SK-N-MC (cell line): ENCODE results near the gene MIEN1.

ENCODE experiments used
- DNase-seq: peaks from one replicate; pipeline ENCODE4 v3.0.0-alpha.2; 2011; ENCODE audit warnings: low read depth, low spot score
- H3K27ac ChIP-seq: fragments of 200-600 bp; sonication (generic); 2 replicates; pipeline ENCODE4 v1.5.1; 2016; ENCODE audit warnings: mixed run types
- H3K36me3 ChIP-seq: fragments of 200-600 bp; sonication (generic); 2 replicates; pipeline ENCODE4 v1.6.1; 2017; ENCODE audit warnings: antibody characterized with exemption, low read length, mixed read lengths; ENCODE audit not compliant: insufficient read depth
- H3K4me3 ChIP-seq: fragments of 200-600 bp; sonication (generic); 2 replicates; pipeline ENCODE4 v1.5.1; 2016
- H3K9ac ChIP-seq: fragments of 200-600 bp; sonication (generic); 2 replicates; pipeline ENCODE4 v1.8.0; 2017; ENCODE audit warnings: mixed run types, mixed read lengths; ENCODE audit not compliant: insufficient read length
- H3K9me3 ChIP-seq: fragments of 200-600 bp; sonication (generic); 2 replicates; pipeline ENCODE4 v1.6.1; 2017; ENCODE audit warnings: low read depth, mild to moderate bottlenecking, antibody characterized with exemption, low read length, moderate library complexity, mixed read lengths
- EZH2 ChIP-seq: fragments of 200-600 bp; sonication (generic); IDR thresholded peaks from one replicate; pipeline ENCODE4 v1.6.1; 2017; ENCODE audit warnings: antibody characterized with exemption
- FOXP2 ChIP-seq: optimal IDR thresholded peaks from 2 replicates; pipeline ENCODE3; 2011; ENCODE audit warnings: mild to moderate bottlenecking, moderate library complexity; ENCODE audit not compliant: insufficient read depth; ENCODE audit errors: extremely low read length, control extremely low read depth
- POLR2AphosphoS5 ChIP-seq: IDR thresholded peaks from 2 replicates; pipeline ENCODE4 v1.6.1; 2012; ENCODE audit warnings: mild to moderate bottlenecking, low read depth, low read length, borderline replicate concordance

The MIEN1 gene

GRCh38 chr17:39724731-39725130 lies 5.6 kb downstream of the MIEN1 start:
- no peak for DNase-seq
- no peaks in the 10 kb centered on the region for H3K9me3 ChIP-seq
- H3K4me3 ChIP-seq: no peak overlapping the region
- TF ChIP-seq FOXP2 (no peak), POLR2AphosphoS5 (no peak), EZH2 (no peak)
- no peak overlapping the region for H3K9ac ChIP-seq
- no peak overlapping the region for H3K27ac ChIP-seq
- no peaks in the 10 kb centered on the region; the same call in 1 of the 2 replicates for H3K36me3 ChIP-seq

- no peak overlapping the region for H3K27ac ChIP-seq
- no peak for TF ChIP-seq FOXP2
- no peak for TF ChIP-seq POLR2AphosphoS5
- no peaks in the 10 kb centered on the region for H3K9me3 ChIP-seq
- no peak overlapping the region for H3K9ac ChIP-seq
- DNase-seq: no peak
- no peak overlapping the region for H3K4me3 ChIP-seq
- no peaks in the 10 kb centered on the region; the same call in 1 of the 2 replicates for H3K36me3 ChIP-seq
Observed at GRCh38 chr17:39722965-39723848, 7.1 kb downstream of the MIEN1 start.

DNA sequence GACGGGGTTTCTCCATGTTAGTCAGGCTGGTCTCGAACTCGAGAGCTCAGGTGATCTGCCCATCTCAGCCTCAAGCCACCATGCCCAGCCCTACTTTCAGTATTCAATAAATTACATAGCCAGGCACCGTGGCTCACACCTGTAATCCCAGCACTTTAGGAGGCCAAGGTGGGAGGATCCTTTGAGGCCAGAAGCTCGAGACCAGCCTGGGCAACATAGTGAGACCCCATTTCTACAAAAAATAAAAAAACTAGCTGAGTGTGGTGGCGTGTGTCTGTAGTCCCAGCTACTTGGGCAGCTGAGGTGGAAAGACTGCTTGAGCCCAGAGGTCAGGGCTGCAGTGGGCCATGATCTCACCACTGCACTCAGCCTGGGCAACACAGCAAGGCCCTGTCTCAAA lies 8.2 kb downstream of the MIEN1 start:
- no peak for DNase-seq
- no peak overlapping the region for H3K27ac ChIP-seq
- H3K9ac ChIP-seq: no peak overlapping the region
- no peak for TF ChIP-seq POLR2AphosphoS5
- no peak for TF ChIP-seq EZH2
- TF ChIP-seq FOXP2: no peak
- H3K36me3 ChIP-seq: no peaks in the 10 kb centered on the region; the same call in 1 of the 2 replicates
- H3K9me3 ChIP-seq: no peaks in the 10 kb centered on the region
- H3K4me3 ChIP-seq: no peak overlapping the region

GRCh38 chr17:39719563-39720355 lies 10.6 kb downstream of the MIEN1 start:
- Histone ChIP-seq H3K36me3 (no peaks in the 10 kb centered on the region), H3K27ac (no peak overlapping the region), H3K9me3 (no peaks in the 10 kb centered on the region), H3K9ac (no peak overlapping the region), H3K4me3 (no peak overlapping the region)
- no peak for DNase-seq
- no peak for TF ChIP-seq POLR2AphosphoS5
- no peak for TF ChIP-seq EZH2
- no peak for TF ChIP-seq FOXP2

GRCh38 chr17:39717660-39718059 lies 12.7 kb downstream of the MIEN1 start:
- Histone ChIP-seq H3K27ac (no peak overlapping the region), H3K9ac (no peak overlapping the region), H3K36me3 (no peaks in the 10 kb centered on the region), H3K9me3 (no peaks in the 10 kb centered on the region), H3K4me3 (no peak overlapping the region)
- TF ChIP-seq POLR2AphosphoS5 (no peak), FOXP2 (no peak), EZH2 (no peak)
- no peak for DNase-seq

- Histone ChIP-seq H3K4me3 (no peak overlapping the region), H3K36me3 (no peaks in the 10 kb centered on the region), H3K27ac (no peak overlapping the region), H3K9me3 (no peaks in the 10 kb centered on the region), H3K9ac (no peak overlapping the region)
- TF ChIP-seq EZH2: no peak
- no peak for TF ChIP-seq FOXP2
- no peak for TF ChIP-seq POLR2AphosphoS5
- DNase-seq: no peak
Observed at GRCh38 chr17:39716879-39717536, 13.3 kb downstream of the MIEN1 start.

DNA sequence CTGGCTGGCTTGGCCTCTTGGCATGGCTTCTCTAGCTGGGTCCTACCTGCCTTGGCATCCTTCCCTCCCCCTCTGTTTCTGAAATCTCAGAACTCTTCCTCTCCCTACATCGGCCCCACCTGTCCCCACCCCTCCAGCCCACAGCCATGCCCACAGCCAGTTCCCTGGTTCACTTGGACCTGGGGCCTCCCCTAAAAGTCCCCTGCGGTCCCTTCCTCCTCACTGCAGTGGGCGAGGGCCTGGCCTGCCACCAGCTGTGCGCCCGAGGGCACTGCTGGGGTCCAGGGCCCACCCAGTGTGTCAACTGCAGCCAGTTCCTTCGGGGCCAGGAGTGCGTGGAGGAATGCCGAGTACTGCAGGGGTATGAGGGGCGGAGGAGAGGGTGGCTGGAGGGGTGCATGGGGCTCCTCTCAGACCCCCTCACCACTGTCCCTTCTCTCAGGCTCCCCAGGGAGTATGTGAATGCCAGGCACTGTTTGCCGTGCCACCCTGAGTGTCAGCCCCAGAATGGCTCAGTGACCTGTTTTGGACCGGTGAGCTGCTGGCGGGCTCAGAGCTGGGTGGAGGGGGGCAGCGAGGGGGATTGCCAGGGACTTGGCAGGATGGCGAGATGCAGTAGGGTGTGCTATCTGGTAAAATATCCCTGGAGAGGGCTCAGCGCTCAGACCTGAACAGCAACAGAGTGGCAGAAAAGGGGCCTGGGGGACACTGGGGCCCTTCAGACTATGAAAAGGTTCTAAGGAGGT lies 14.1 kb downstream of the MIEN1 start:
- TF ChIP-seq EZH2 (no peak), FOXP2 (no peak), POLR2AphosphoS5 (no peak)
- no peak overlapping the region for H3K9ac ChIP-seq
- H3K36me3 ChIP-seq: no peaks in the 10 kb centered on the region
- no peak overlapping the region for H3K4me3 ChIP-seq
- DNase-seq: no peak
- no peaks in the 10 kb centered on the region for H3K9me3 ChIP-seq
- no peak overlapping the region for H3K27ac ChIP-seq
